Stimulated activated CD4-positive, alpha-beta T cell treated with anti-CD3 and anti-CD28 coated beads, Interleukin-4, amount 100 ng/mL, for 24 hours (primary cell): Measurements from ENCODE around the gene INPP5J.
"Not testable (repeated sequence)": the region's sequence is repeated elsewhere in the genome, so short reads cannot be mapped to it uniquely, and the experiment has no call there.

Experiments used
- DNase-seq: peaks from one replicate; pipeline ENCODE4 v3.0.0-alpha.2; 2020

The INPP5J gene

GRCh38 chr22:31087744-31088215, 35.0 kb upstream of the INPP5J start:
- no peak for DNase-seq

- no peak for DNase-seq
Observed at GRCh38 chr22:31088233-31088986, 34.4 kb upstream of the INPP5J start.

- peak; percentile 38 for DNase-seq
Observed at GRCh38 chr22:31089160-31090100, 33.3 kb upstream of the INPP5J start.

- no peak for DNase-seq
Observed at GRCh38 chr22:31090217-31091085, 32.3 kb upstream of the INPP5J start.

- no peak for DNase-seq
Observed at GRCh38 chr22:31091106-31091975, 31.4 kb upstream of the INPP5J start.

GRCh38 chr22:31092161-31092560, 30.6 kb upstream of the INPP5J start:
- DNase-seq, result no peak

GRCh38 chr22:31093086-31093850, 29.5 kb upstream of the INPP5J start:
- DNase-seq, result no peak

GRCh38 chr22:31094021-31094551, 28.7 kb upstream of the INPP5J start:
- DNase-seq, result no peak

GRCh38 chr22:31094741-31095140, 28.0 kb upstream of the INPP5J start:
- DNase-seq, result no peak

GRCh38 chr22:31095637-31096249, 27.0 kb upstream of the INPP5J start:
- DNase-seq, result no peak

- no peak for DNase-seq
Observed at GRCh38 chr22:31096657-31097279, 26.0 kb upstream of the INPP5J start.

- not testable (repeated sequence) for DNase-seq
Observed at GRCh38 chr22:31097539-31097938, 25.2 kb upstream of the INPP5J start.

- no peak for DNase-seq
Observed at GRCh38 chr22:31097941-31098631, 24.7 kb upstream of the INPP5J start.

GRCh38 chr22:31098632-31099110, 24.1 kb upstream of the INPP5J start:
- DNase-seq, result no peak

GRCh38 chr22:31099386-31099785, 23.4 kb upstream of the INPP5J start:
- DNase-seq, result no peak

GRCh38 chr22:31099841-31100761, 22.7 kb upstream of the INPP5J start:
- no peak for DNase-seq

- DNase-seq, result no peak
Observed at GRCh38 chr22:31100762-31101525, 21.8 kb upstream of the INPP5J start.
